HG03066 (cell line): ENCODE data around the gene CAMSAP1.
A peak's percentile ranks its signal among the peaks of the same experiment; 100 is the strongest.
"Not testable (repeated sequence)": the region's sequence is repeated elsewhere in the genome, so short reads cannot be mapped to it uniquely, and the experiment has no call there.

Experiments used
- ATAC-seq: cut with Tn5 transposase; IDR thresholded peaks from one replicate; pipeline ENCODE4 v1.9.1; 2021; ENCODE audit warnings: low read depth; ENCODE audit not compliant: unreplicated experiment

Gene CAMSAP1

GRCh38 chr9:135901031-135901758, 6.2 kb downstream of the CAMSAP1 start:
- no peak for ATAC-seq

- no peak for ATAC-seq
These were observed 8.5 kb downstream of the CAMSAP1 start for GRCh38 chr9:135898634-135899407.

DNA sequence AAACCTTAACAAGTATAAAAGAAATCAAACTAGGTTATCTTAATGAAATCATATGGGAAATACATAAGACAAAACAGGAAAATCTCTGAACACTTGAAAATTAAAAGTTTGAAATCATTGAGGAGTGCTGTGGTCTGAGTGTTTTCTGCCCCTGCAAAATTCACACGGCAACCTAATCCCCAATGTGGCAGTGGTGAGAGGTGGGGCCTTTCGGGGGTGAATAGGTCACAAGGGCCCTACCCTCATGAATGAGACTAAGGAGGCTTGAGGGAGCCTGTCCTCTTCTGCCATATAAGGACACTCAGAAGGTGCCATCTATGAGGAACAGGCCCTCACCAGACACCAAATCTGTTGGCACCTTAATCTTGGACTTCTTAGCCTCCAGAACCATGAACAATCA, 10.7 kb downstream of the CAMSAP1 start:
- ATAC-seq: no peak

GRCh38 chr9:135896205-135896604, 11.1 kb downstream of the CAMSAP1 start:
- no peak for ATAC-seq

- no peak for ATAC-seq
These were observed 12.0 kb downstream of the CAMSAP1 start for GRCh38 chr9:135895202-135895848.

- ATAC-seq: no peak
These were observed 14.2 kb downstream of the CAMSAP1 start for GRCh38 chr9:135893104-135893503.

- not testable (repeated sequence) for ATAC-seq
These were observed 15.0 kb downstream of the CAMSAP1 start for GRCh38 chr9:135892327-135892726.

DNA sequence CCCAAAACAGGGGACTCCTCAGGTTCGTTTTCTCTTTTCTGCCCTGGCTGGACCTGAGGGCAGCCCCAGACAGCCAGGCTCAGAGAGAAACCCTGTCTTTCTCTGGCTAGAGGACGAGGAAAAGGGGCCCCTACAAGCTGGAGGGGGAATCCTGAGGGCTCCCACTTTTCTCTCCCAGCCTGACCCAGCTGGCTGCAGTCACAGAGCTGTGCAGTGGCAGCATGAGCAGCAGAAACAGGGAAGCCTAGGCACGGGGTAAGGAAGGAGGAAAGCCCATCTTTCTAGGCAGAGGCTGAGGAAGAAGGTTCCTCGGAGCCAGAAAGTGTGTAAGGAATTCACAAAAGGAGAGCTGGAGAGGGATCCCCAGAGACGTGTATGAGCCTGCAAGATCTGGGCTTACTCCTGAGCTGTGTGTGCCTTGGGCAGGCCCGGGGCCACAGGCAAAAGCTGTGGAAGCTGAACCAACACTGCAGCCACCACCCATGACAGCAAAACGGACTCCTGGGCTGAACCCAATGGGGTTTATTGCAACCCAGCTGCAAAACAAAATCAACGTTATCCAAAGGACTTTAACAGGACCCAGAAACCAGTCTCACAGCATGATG, 16.2 kb downstream of the CAMSAP1 start:
- no peak for ATAC-seq

DNA sequence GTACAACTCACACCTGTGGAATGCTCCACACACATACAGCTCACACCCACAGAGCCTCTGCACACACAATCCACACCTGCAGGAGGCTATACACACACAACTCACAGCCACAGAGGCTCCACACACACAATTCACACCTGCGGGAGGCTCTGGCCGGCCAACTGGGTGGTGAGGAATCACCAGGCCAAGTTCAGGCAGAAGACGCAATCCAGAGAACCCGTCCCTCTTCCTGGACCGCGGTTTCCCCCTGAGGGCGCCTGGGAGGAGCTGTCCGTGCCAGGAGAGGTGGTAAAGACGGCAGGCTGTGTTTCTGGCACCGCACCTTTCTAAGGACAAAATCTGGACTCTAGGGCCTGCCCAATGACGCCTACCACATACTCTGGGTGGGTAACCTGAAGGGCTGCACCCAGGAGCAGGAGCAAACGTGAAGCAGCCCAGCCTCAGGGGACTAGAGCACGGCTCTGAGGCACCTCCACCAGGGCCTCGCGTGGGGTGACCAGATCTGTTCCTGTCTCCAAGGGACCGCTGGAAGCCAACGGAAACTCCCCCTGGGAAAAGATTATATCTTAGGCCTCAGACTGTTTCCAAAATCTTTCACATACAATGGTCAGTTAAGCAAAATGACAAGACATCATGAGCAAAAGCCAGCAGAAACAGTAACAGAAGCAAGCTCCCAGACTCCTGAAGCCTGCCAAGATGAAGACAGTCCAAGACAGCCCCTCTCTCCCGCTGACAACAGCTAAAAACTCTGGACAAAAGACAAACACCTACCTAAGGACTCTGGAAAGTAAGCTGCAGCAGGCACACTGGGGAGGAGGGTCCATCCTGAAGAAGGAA, 16.9 kb downstream of the CAMSAP1 start:
- no peak for ATAC-seq

DNA sequence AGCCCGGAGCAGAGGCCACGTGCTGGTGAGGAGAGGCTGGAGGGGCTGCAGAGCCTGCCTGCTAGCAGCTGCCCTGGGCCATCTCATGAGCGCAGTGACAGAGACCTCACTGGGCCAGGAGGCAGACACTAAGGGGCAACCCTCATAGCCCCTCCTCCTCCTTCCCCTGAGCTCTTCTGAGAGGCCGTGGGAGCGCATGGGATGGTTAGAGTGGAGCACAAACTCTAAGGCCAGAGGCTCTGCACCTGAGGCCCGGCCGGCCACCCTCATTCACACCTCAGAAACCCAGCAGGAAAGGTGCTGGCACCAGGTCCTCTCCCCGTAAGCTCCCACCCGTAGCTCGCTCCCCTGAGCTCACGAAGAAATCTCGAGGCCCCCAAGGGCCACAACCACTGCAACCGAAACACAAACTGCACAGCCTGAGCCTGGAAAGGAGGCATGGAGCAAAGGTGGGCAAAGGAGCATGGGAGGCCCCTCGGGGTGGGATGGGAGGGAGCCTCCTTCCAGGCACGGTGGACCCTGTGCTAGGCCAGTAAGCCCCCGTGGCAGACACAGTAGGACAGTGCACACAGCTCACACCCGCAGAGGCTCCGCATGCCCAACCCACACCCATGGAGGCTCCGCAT, 17.7 kb downstream of the CAMSAP1 start:
- no peak for ATAC-seq

DNA sequence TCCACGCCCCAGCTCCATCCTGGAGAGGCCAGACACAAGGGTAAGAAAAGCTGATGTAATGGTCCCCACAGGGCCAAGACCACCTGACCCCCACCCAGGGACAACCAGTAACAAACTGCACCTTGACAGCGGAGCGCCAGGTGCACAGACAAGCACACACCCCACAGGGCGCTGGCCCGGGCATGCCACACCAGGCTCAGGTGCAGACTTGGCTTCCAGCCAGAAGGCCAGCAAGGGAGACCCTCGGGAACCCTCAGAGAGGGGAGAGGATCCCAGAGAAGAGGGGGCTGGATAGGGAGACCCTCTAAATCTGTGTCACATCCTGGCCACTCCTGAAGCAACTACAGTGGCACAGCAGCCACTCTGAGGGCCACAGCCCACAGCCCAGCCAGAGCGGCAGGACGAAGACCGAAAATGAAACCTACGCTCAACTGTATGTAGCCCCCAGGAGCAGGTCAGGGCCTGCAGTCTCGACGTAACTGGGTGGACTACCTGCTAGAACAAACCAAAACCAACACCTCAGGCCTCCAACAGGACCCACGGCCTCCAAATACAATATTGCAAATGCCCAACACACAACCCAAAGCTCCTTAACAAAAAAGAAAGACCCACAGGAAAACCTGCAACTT, 18.5 kb downstream of the CAMSAP1 start:
- ATAC-seq: no peak

DNA sequence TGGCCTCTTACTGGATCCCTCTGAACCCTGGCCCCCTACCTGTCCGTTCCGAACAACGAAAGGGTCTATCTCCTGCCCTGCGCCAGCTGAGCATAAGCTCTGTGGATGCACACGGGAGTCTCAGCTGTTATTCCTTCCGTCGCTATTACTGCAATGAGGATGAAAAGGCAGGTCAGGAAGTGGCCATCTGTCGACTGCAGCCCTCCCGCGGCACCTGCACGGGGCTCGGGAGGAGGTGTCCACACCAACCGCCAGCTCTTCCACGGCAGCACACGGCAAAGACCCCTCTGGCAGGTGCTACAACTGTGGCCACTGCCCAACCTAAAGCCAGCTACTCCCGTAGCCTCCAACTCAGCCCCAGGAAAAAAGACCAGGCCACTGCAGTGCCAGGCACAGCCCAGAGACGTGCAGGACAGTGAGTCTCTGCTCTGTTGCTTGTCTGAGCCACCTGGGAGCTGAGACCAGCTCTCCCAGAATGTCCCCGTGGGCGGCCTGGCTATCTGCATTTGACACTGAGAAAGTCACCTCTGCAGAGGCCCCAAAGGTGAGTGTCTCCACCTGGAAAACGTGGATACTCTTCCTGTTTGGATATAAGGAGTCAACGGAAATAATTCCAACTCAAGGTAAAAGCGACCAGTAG, 19.1 kb downstream of the CAMSAP1 start:
- no peak for ATAC-seq

- ATAC-seq: peak; percentile 63
These were observed 19.7 kb downstream of the CAMSAP1 start for GRCh38 chr9:135887585-135888050.

GRCh38 chr9:135887021-135887507, 20.3 kb downstream of the CAMSAP1 start:
- no peak for ATAC-seq

DNA sequence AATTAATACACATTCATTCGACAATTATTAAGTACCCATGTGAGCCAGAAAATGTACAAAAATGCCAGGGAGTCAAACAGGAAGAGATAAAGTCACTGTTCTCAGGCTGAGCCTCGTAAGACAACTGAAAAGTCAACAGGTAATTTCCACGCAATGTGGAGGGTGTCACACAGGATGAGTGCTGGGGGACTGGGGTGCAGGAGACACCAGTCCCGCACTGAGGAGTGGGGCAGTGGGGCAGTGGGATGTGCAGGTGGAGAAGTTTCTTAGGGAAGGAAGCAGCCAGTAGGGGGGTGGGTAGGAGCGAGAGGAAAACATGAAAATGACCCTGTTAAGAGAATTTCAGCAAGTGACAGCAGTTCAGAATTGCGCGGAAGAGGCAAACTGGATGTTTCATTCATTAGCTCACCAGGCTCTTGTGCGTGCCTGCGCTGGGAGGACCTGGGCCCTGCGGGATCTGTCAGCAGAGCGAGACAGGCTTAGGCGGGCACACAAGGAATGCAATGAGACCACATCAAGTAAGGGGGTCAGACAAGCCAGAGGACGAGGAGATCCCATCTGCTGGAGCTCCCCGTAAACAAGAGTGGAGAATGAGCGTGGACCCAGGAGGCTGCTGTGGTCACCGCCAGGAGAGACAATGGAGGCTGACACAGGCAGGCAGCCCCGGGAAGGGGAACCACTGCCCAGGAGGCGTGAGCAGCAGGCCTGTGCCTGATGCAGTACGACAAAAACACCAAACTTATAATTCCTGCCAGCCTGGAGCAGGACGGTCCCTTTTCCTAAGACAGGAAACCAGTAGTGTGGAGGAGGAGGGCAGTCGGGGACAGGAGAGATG, 21.0 kb downstream of the CAMSAP1 start:
- no peak for ATAC-seq

- ATAC-seq: no peak
These were observed 22.1 kb downstream of the CAMSAP1 start for GRCh38 chr9:135885100-135885853.
